HG02642 (cell line): Measurements from ENCODE around the gene CTSS.

ENCODE experiments used
- ATAC-seq: cut with Tn5 transposase; IDR thresholded peaks from one replicate; pipeline ENCODE4 v1.9.1; 2021; ENCODE audit warnings: mild to moderate bottlenecking; ENCODE audit not compliant: unreplicated experiment, poor library complexity

The CTSS gene

DNA sequence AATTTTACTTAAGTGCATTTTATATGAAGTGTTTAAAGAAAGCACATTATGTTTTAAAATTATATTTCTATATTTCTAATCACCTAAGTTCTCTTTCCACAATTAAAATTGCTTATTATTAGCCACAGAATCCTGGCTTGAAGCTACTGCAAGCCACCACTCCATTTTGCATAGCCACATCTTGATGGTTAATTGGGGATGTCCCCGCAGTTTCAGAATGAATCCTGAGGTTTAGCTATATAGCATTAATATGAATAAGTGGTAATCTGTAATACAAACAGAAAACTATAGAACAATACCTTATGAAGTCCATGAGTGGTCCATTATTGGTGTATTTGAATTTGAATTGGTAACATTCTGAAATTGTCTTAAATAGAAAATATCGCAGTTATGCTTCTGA lies 57.0 kb downstream of the CTSS start:
- no peak for ATAC-seq

DNA sequence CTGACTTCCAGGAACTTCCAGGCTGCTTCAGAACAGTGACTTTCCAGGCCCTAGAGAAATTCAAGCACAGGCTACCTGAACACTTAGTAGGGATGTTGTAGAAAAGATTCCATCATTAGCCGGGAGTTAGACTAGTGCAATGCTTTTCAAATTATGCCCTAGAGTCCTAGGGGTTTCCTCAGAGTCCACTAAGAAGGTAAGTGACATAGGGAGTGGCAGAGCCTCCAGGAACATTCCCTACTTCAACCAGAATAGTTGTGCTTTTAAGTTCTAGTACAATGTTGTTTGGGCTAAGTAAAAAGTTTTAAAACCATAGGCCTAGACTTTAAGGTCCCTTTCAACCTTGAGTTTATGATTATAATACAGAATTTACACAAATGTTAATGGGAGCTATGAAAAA lies 59.5 kb downstream of the CTSS start:
- ATAC-seq = no peak

DNA sequence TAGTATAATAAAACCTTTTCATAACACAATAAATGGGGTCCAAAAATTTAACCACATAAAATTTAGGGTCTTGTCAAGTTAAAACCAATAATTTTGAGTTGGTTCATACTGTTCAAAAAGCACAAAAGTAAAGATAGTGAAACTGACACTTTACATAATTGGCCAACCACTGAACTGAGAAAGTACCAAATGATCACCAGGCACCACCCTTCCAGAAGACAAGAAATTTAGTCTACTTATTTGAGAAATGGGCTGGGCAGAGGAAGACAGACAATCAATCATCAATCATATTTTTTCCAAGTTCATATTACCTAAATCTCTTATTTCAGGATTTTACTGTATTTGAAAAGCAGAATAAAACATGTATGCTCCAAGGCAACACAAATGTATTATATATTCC lies 62.2 kb downstream of the CTSS start:
- no peak for ATAC-seq

DNA sequence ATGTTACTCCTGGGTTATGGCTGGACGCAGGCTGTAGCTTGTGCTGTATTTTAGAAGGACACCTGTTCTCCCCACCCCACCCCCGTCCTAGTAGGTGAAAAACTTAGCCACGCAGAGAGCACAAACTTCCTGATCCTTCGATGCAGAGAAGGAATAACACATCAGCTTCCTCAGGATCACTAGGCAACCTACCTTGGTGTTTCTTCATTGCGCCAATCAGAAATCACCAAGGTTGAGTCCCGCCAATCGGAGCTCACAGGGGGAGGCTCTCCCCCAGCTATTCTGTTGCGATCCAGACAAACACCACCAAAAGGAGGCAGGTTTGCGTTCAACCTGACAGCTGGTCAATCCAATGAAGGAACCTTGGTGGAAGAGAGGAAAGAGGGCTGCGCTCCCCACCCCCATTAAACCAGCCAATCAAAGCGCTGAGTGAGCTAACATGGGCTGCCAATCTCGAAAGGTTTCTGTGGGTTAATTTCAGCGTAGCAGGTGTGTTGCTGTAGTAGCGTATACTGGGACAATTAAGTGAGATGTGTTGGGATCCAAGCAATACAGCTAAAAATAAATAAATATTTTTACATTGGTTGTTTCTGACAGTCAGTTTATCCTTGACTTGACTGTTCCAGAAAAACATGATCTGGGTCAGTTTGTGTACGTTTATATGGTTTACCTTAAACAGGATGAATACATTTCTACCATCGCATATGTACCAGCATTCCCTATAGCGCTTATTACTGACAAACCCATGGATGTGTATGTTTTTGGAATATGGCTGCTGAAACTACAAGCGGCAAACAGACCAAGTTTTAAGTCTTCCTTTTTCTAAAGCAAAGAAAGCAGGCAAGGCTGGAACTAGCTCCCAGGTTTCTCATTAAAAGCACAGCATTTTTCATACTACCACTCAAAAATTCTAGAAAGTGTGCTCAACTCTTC lies 68.3 kb downstream of the CTSS start, which contains the start of gene GOLPH3L:
Gene GOLPH3L, minus strand, starts transcription at position 160 of the 933 bp plus-strand sequence. CDS start 2,316 bp downstream, outside the sequence.
- peak; percentile 99 for ATAC-seq

DNA sequence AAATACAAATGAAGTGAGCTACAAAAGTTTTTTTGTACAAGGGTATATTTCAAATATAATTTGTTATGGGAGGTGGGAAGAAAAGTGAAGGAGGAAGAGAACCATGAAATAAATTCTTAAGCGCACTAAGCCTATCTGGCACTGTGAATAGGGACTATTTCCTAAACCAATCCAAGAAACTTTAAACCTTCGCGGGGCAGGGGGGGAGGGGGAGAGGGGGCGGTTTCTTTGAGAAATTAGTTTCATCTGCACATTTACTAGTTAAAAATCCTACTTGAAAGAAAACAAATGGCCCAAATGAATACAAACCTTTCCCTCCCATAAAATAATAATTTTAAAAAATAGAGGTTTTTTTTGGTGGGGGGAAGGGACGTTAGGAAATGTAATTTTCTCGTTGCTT lies 69.0 kb downstream of the CTSS start:
- ATAC-seq = no peak

DNA sequence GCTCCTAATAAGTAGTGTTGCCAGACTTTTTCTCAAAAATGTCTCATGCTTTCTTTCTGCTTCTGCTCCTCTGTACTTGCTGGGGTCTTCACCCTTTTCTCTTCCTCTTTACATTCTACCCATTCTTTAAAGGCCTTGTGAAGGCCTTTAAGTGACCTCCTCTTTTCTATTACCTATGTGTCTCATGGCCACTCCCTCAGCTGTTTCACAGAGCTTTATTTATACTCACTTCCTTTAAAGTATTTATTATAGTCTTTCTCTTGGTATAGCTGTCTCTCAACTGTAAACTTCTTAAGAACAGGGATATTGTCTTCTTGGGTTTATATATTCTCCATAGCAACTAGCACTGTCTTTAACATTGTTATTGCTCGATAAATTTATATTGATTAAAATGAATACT lies 69.4 kb downstream of the CTSS start:
- no peak for ATAC-seq

DNA sequence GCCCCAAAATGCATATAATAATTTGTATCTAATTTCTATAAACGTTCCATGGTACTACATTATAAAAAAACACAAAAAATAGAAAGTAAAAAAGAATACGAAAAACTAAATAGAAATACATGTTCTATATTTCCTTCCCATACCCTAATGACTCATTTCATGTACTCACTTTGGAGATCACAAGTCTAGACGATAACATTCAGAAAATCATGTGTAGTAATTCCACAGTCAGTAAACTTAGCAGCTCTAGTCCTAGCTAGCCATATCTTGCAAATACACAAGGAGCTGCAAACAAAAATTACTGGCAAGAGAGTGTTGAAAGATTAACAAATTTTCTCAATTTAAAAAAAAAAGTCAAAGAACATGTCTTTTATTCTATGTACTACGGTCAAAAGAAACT lies 70.0 kb downstream of the CTSS start:
- no peak for ATAC-seq

DNA sequence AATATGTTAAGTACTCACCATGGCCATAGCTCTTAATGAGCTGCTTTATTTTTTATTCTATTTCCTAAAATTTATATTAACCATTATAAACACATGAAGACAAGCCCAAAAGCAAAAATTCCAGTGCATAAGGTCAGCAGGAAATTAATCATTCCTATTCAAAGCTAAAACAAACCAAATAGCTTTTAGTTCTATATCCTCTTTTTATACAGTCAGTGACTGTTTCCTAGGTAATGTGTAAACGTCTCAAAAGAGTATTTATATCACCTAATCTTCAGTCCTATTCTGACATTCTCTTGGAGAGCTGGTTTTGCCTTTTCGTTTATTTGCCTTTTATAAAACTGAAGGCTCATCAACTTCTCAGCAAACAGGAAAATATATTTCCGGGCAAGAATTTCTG lies 72.9 kb downstream of the CTSS start:
- ATAC-seq = no peak

DNA sequence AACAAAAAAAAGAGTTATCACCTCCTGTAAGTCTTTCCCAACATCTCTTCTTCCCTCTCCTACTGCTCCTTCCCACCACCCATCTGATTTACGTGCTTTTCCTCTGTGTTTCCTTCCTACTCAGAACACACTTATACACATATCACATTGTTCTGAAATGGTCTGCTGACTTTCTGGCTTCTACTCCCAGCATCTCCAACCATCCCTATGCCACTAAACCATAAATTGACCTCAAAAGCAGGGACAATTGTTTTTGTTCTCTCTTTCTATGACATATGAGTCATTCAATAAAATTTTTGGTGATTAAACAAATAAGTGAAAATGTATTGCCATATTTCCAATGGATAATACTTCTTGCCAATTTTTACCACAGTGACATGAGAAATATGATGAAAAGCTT lies 76.8 kb downstream of the CTSS start:
- ATAC-seq = no peak

DNA sequence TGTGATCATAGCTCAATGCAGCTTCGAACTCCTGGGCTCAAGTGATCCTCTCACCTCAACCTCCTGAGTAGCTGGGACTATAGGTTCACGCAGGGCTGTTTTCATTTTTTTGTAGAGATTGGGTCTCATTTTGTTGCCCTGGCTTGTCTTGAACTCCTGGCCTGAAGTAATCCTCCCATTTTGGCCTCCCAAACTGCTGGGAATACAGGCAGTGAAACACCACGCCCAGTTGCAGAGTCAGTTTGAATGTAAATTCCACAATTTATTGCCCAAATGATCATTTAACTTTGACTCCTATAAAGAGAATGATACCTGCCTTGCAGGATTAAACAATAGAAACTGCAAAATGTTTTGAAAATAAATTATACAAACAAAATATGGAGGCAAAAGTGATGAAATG lies 79.3 kb downstream of the CTSS start:
- no peak for ATAC-seq

DNA sequence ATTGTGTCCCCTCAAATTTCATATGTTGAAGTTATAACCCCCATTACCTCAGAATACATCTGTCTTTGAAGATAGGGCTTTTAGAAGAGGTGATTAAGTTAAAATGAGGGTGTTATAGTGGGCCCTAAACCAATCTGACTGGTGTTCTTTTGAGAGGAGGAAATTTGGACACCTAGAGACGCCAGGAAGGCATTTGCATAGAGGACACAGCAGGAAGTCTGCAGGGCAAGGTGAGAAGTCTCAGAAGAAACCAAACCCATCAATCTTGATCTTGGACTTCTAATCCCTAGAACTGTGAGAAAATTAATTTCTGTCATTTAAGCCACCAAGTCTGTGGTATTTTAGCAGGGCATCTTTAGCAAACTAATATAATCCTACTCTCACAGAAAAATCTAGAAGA lies 81.7 kb downstream of the CTSS start:
- ATAC-seq = no peak
